GM10266 (cell line): ENCODE results near the gene CDK5R1.

Experiments
- DNase-seq: peaks from one replicate; pipeline ENCODE4 v3.0.0; 2012; ENCODE audit errors: extremely low spot score
- CTCF ChIP-seq: IDR thresholded peaks from 2 replicates; pipeline ENCODE4 v1.5.1; 2012; ENCODE audit warnings: mild to moderate bottlenecking, low read depth; ENCODE audit not compliant: control insufficient read depth, insufficient read depth; ENCODE audit errors: missing control alignments

The CDK5R1 gene

GRCh38 chr17:32510466-32510865 is 23.7 kb downstream of the CDK5R1 start:
- TF ChIP-seq CTCF, result no peak

GRCh38 chr17:32512328-32512727 is 25.5 kb downstream of the CDK5R1 start:
- DNase-seq, result no peak
- no peak for TF ChIP-seq CTCF

More at GRCh38 chr17:32510466-32510865, 23.7 kb downstream of the CDK5R1 start:
- no peak for DNase-seq

- DNase-seq, result no peak
- no peak for TF ChIP-seq CTCF
Observed at GRCh38 chr17:32513579-32513978, 26.8 kb downstream of the CDK5R1 start.

GRCh38 chr17:32514606-32515005 is 27.8 kb downstream of the CDK5R1 start:
- DNase-seq, result no peak
- no peak for TF ChIP-seq CTCF

- DNase-seq, result peak; percentile 76
- TF ChIP-seq CTCF, result no peak
Observed at GRCh38 chr17:32515677-32516383, 29.0 kb downstream of the CDK5R1 start.

GRCh38 chr17:32516450-32516849 is 29.7 kb downstream of the CDK5R1 start:
- TF ChIP-seq CTCF, result no peak
- DNase-seq, result no peak

- no peak for TF ChIP-seq CTCF
- peak; percentile 67 for DNase-seq
Observed at GRCh38 chr17:32516940-32517701, 30.3 kb downstream of the CDK5R1 start.
